WERI-Rb-1 (cell line): ENCODE results near the gene FBXO31.

ENCODE experiments used
- DNase-seq: peaks from one replicate; pipeline ENCODE4 v3.0.0-alpha.2; 2020
- H3K27ac ChIP-seq: fragments of 250-450 bp; sonication (Bioruptor Pico); 2 replicates; pipeline ENCODE4 v1.5.1; 2020; ENCODE audit warnings: mild to moderate bottlenecking, moderate library complexity
- H3K27me3 ChIP-seq: fragments of 250-450 bp; sonication (Bioruptor Pico); 2 replicates; pipeline ENCODE4 v1.5.1; 2021; ENCODE audit warnings: mild to moderate bottlenecking, low read depth, moderate library complexity; ENCODE audit not compliant: insufficient read depth, severe bottlenecking
- H3K36me3 ChIP-seq: fragments of 250-450 bp; sonication (Bioruptor Pico); 2 replicates; pipeline ENCODE4 v1.5.1; 2020; ENCODE audit warnings: mild to moderate bottlenecking, moderate library complexity
- H3K4me3 ChIP-seq: 2 replicates; pipeline ENCODE4 v1.5.1; 2011; ENCODE audit warnings: low read depth, mild to moderate bottlenecking, control low read depth, low read length
- H3K9me3 ChIP-seq: fragments of 250-450 bp; sonication (Bioruptor Pico); 2 replicates; pipeline ENCODE4 v1.5.1; 2021; ENCODE audit warnings: mild to moderate bottlenecking, moderate library complexity; ENCODE audit not compliant: severe bottlenecking
- CTCF ChIP-seq: IDR thresholded peaks from 2 replicates; pipeline ENCODE4 v1.5.1; 2011; ENCODE audit warnings: low read depth, mild to moderate bottlenecking, control low read depth, inconsistent platforms, low read length

FBXO31 gene

GRCh38 chr16:87314990-87315420 lies 68.6 kb downstream of the FBXO31 start:
- Histone ChIP-seq H3K9me3 (no peaks in the 10 kb centered on the region), H3K27me3 (no peaks in the 10 kb centered on the region), H3K27ac (peak overlapping the region; percentile 24; the same call in 1 of the 2 replicates), H3K36me3 (no peaks in the 10 kb centered on the region), H3K4me3 (no peak overlapping the region)
- DNase-seq = no peak
- TF ChIP-seq CTCF = no peak

GRCh38 chr16:87312008-87312407 lies 71.6 kb downstream of the FBXO31 start:
- no peak for DNase-seq
- no peak overlapping the region for H3K27ac ChIP-seq

GRCh38 chr16:87311387-87311786 lies 72.2 kb downstream of the FBXO31 start:
- Histone ChIP-seq H3K27ac (no peak overlapping the region), H3K9me3 (no peaks in the 10 kb centered on the region), H3K27me3 (no peaks in the 10 kb centered on the region), H3K4me3 (no peak overlapping the region), H3K36me3 (no peaks in the 10 kb centered on the region)
- TF ChIP-seq CTCF = no peak
- DNase-seq = no peak

More at GRCh38 chr16:87312008-87312407, 71.6 kb downstream of the FBXO31 start:
- no peaks in the 10 kb centered on the region for H3K9me3 ChIP-seq
- TF ChIP-seq CTCF = no peak
- H3K27me3 ChIP-seq = no peaks in the 10 kb centered on the region
- H3K4me3 ChIP-seq = no peak overlapping the region
- H3K36me3 ChIP-seq = no peaks in the 10 kb centered on the region

GRCh38 chr16:87310610-87311009 lies 73.0 kb downstream of the FBXO31 start:
- Histone ChIP-seq H3K36me3 (no peaks in the 10 kb centered on the region), H3K4me3 (no peak overlapping the region), H3K9me3 (no peaks in the 10 kb centered on the region), H3K27me3 (no peaks in the 10 kb centered on the region), H3K27ac (no peak overlapping the region)
- TF ChIP-seq CTCF = no peak
- DNase-seq = no peak

- Histone ChIP-seq H3K9me3 (no peaks in the 10 kb centered on the region), H3K4me3 (no peak overlapping the region), H3K36me3 (no peaks in the 10 kb centered on the region), H3K27ac (no peak overlapping the region), H3K27me3 (no peaks in the 10 kb centered on the region)
- no peak for DNase-seq
- no peak for TF ChIP-seq CTCF
These were observed 73.7 kb downstream of the FBXO31 start for GRCh38 chr16:87309620-87310525.
